K562 (cell line): ENCODE data around the gene PRKD2. TPM values are rescaled to one million over a fixed set of nuclear protein-coding genes. Genes with fewer than 3 reads are reported as not detected.

Experiments used
- ARID3A ChIP-seq: IDR thresholded peaks from 2 replicates; pipeline ENCODE4 v1.6.1; 2012; ENCODE audit warnings: low read depth, low read length, improper control_type of control experiment, borderline replicate concordance
- DACH1 ChIP-seq: fragments of 450-650 bp; IDR thresholded peaks from 2 replicates; pipeline ENCODE4 v1.6.1; 2018; ENCODE audit not compliant: partially characterized antibody
- HDAC2 ChIP-seq: fragments of 450-650 bp; IDR thresholded peaks from 2 replicates; pipeline ENCODE4 v1.6.1; 2016; ENCODE audit warnings: mild to moderate bottlenecking
- POLR3G ChIP-seq: IDR thresholded peaks from 2 replicates; pipeline ENCODE4 v1.6.1; 2011; ENCODE audit not compliant: insufficient read length, insufficient replicate concordance; ENCODE audit errors: extremely low read depth
- SMAD2 ChIP-seq: fragments of 150-350 bp; IDR thresholded peaks from 2 replicates; pipeline ENCODE4 v1.6.1; 2014; ENCODE audit warnings: low read depth, mild to moderate bottlenecking, low read length
- SMARCE1 ChIP-seq: fragments of 450-650 bp; IDR thresholded peaks from 2 replicates; pipeline ENCODE4 v1.7.1; 2016; ENCODE audit warnings: mild to moderate bottlenecking
- TAL1 ChIP-seq: fragments of 450-650 bp; IDR thresholded peaks from 2 replicates; pipeline ENCODE4 v1.6.1; 2016; ENCODE audit warnings: mild to moderate bottlenecking
- YY1 ChIP-seq, 3 experiments: IDR thresholded peaks; 2 replicates each; pipeline ENCODE4 v1.6.1; 2011; ENCODE audit warnings: low read length in 2 of 3, mild to moderate bottlenecking in 2 of 3, moderate library complexity in 2 of 3, borderline replicate concordance in 1 of 3, control low read depth in 1 of 3, low read depth in 1 of 3; ENCODE audit not compliant: insufficient read depth in 3 of 3, insufficient replicate concordance in 2 of 3, control insufficient read depth in 1 of 3, insufficient read length in 1 of 3; ENCODE audit errors: extremely low read depth in 1 of 3
- ZNF785 ChIP-seq: fragments of 250-450 bp; sonication (Bioruptor Pico); IDR thresholded peaks from 2 replicates; pipeline ENCODE4 v1.4.0; 2020; ENCODE audit warnings: mild to moderate bottlenecking
- polyA plus RNA-seq, 8 experiments: library from polyadenylated mRNA; depleted of rRNA in 4 of 8; stranded (reverse) in 5 of 8; unstranded in 3 of 8; fragments of >200 nt; fragmentation: Nextera tagmentation in 2 of 8; fragmentation: Illumina TruSeq in 1 of 8; extraction: Ambion mirVana in 2 of 8; extraction: Trizol in 1 of 8; gene quantifications; 2 replicates each; pipeline versions ENCODE4 v1.2.1 to v1.2.3, GENCODE V29; 2011 to 2014; ENCODE audit warnings: inconsistent platforms in 1 of 8, missing spikeins in 1 of 8
- total RNA-seq, 7 experiments: library from RNA; depleted of rRNA in 6 of 7; stranded (reverse); fragments of >200 nt in 6 of 7; fragmentation: Illumina TruSeq in 2 of 7; extraction: Trizol in 2 of 7; gene quantifications; 2 replicates each; pipeline versions ENCODE4 v1.2.1 to v1.2.3, GENCODE V29; 2011 to 2021; ENCODE audit warnings: low replicate concordance in 1 of 7
- TF ChIP-seq, protein P1 (sequence below): fragments of 250-450 bp; sonication (Bioruptor Pico); IDR thresholded peaks from 2 replicates; pipeline ENCODE4 v1.4.0; 2020; ENCODE audit warnings: mild to moderate bottlenecking, moderate library complexity, borderline replicate concordance
- TF ChIP-seq, protein P2 (sequence below): sonication (generic); formaldehyde crosslinking; IDR thresholded peaks from 2 replicates; pipeline ENCODE4 v1.9.0; 2022; ENCODE audit warnings: mild to moderate bottlenecking, missing genetic modification reagents

The PRKD2 gene
- total and polyA plus RNA-seq, 9 of the 15 experiments (the other 6 are each of a cell fraction or from before 2014, with no cell fraction given), result 1.8 to 60.0 (median 15.0) TPM

- TF ChIP-seq, protein P1, sequence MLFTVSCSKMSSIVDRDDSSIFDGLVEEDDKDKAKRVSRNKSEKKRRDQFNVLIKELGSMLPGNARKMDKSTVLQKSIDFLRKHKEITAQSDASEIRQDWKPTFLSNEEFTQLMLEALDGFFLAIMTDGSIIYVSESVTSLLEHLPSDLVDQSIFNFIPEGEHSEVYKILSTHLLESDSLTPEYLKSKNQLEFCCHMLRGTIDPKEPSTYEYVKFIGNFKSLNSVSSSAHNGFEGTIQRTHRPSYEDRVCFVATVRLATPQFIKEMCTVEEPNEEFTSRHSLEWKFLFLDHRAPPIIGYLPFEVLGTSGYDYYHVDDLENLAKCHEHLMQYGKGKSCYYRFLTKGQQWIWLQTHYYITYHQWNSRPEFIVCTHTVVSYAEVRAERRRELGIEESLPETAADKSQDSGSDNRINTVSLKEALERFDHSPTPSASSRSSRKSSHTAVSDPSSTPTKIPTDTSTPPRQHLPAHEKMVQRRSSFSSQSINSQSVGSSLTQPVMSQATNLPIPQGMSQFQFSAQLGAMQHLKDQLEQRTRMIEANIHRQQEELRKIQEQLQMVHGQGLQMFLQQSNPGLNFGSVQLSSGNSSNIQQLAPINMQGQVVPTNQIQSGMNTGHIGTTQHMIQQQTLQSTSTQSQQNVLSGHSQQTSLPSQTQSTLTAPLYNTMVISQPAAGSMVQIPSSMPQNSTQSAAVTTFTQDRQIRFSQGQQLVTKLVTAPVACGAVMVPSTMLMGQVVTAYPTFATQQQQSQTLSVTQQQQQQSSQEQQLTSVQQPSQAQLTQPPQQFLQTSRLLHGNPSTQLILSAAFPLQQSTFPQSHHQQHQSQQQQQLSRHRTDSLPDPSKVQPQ, result no peak
- TF ChIP-seq SMAD2 (no peak), YY1 (IDR thresholded peaks at IDR 0.05; ENCODE audit: borderline replicate concordance in 1 of 3, control insufficient read depth in 1 of 3, extremely low read depth in 1 of 3, insufficient read depth in 3 of 3, insufficient read length in 1 of 3, insufficient replicate concordance in 2 of 3, low read depth in 1 of 3, low read length in 2 of 3) (no peak), TAL1 (no peak), DACH1 (no peak), ZNF785 (CRISPR knock-in tag) (no peak), SMARCE1 (no peak), POLR3G (no peak), HDAC2 (no peak), ARID3A (no peak)
- TF ChIP-seq, protein P2, sequence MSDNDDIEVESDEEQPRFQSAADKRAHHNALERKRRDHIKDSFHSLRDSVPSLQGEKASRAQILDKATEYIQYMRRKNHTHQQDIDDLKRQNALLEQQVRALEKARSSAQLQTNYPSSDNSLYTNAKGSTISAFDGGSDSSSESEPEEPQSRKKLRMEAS (CRISPR knock-in tag), result no peak; the same call in 1 of the 2 replicates
These were observed 9.6 kb upstream of the PRKD2 start (continued) for GRCh38 chr19:46726551-46726950.
